HL-60 (cell line): Measurements from ENCODE around the gene UTP20.

ENCODE experiments used
- DNase-seq, 2 experiments: peaks; one replicate each; pipeline ENCODE4 v3.0.0-alpha.2; 2010 to 2020; ENCODE audit warnings: low read depth in 1 of 2, low spot score in 1 of 2
- H3K27ac ChIP-seq: fragments of 250-450 bp; sonication (Bioruptor Pico); replicated peaks from 2 replicates; pipeline ENCODE4 v1.5.1; 2020; ENCODE audit warnings: mild to moderate bottlenecking, moderate library complexity
- H3K27me3 ChIP-seq: fragments of 250-450 bp; sonication (Bioruptor Pico); 2 replicates; pipeline ENCODE4 v1.5.1; 2021; ENCODE audit warnings: mild to moderate bottlenecking, moderate library complexity; ENCODE audit not compliant: insufficient read depth, poor library complexity, severe bottlenecking
- H3K4me3 ChIP-seq: replicated peaks from 2 replicates; pipeline ENCODE4 v1.5.1; 2011; ENCODE audit warnings: mild to moderate bottlenecking, control low read depth, low read length; ENCODE audit not compliant: insufficient read depth
- CTCF ChIP-seq: IDR thresholded peaks from one replicate; pipeline ENCODE4 v1.5.1; 2011; ENCODE audit warnings: low read length, control low read depth, inconsistent platforms; ENCODE audit not compliant: insufficient read depth
- GABPA ChIP-seq: IDR thresholded peaks from 2 replicates; pipeline ENCODE4 v1.6.1; 2012; ENCODE audit warnings: low read depth
- POLR2AphosphoS5 ChIP-seq: IDR thresholded peaks from 2 replicates; pipeline ENCODE4 v1.6.1; 2012; ENCODE audit warnings: low read depth
- REST ChIP-seq: IDR thresholded peaks from 2 replicates; pipeline ENCODE4 v1.6.1; 2012; ENCODE audit warnings: low read depth; ENCODE audit not compliant: insufficient replicate concordance
- SPI1 ChIP-seq: IDR thresholded peaks from 2 replicates; pipeline ENCODE4 v1.6.1; 2012; ENCODE audit warnings: low read depth, mild to moderate bottlenecking, borderline replicate concordance

Gene UTP20

GRCh38 chr12:101327546-101327945, 47.6 kb downstream of the UTP20 start:
- DNase-seq, result no peak
- Histone ChIP-seq H3K27me3 (no peaks in the 10 kb centered on the region), H3K27ac (no peak overlapping the region), H3K4me3 (no peak overlapping the region)
- TF ChIP-seq SPI1, result no peak
- TF ChIP-seq POLR2AphosphoS5, result no peak
- no peak for TF ChIP-seq CTCF
- TF ChIP-seq REST, result no peak
- TF ChIP-seq GABPA, result no peak

GRCh38 chr12:101328917-101329316, 49.0 kb downstream of the UTP20 start:
- TF ChIP-seq SPI1, result no peak
- no peak for TF ChIP-seq CTCF
- no peak for TF ChIP-seq REST
- no peak for TF ChIP-seq POLR2AphosphoS5
- TF ChIP-seq GABPA, result no peak
- no peaks in the 10 kb centered on the region for H3K27me3 ChIP-seq
- DNase-seq, result no peak

GRCh38 chr12:101330631-101331030, 50.7 kb downstream of the UTP20 start:
- TF ChIP-seq POLR2AphosphoS5 (no peak), CTCF (no peak), REST (no peak), GABPA (no peak), SPI1 (no peak)
- Histone ChIP-seq H3K4me3 (no peak overlapping the region), H3K27ac (no peak overlapping the region), H3K27me3 (no peaks in the 10 kb centered on the region)
- DNase-seq, result no peak

More at GRCh38 chr12:101328917-101329316, 49.0 kb downstream of the UTP20 start:
- Histone ChIP-seq H3K4me3 (no peak overlapping the region), H3K27ac (no peak overlapping the region)
